ENCODE results near the gene TLE3.

Gene TLE3

DNA sequence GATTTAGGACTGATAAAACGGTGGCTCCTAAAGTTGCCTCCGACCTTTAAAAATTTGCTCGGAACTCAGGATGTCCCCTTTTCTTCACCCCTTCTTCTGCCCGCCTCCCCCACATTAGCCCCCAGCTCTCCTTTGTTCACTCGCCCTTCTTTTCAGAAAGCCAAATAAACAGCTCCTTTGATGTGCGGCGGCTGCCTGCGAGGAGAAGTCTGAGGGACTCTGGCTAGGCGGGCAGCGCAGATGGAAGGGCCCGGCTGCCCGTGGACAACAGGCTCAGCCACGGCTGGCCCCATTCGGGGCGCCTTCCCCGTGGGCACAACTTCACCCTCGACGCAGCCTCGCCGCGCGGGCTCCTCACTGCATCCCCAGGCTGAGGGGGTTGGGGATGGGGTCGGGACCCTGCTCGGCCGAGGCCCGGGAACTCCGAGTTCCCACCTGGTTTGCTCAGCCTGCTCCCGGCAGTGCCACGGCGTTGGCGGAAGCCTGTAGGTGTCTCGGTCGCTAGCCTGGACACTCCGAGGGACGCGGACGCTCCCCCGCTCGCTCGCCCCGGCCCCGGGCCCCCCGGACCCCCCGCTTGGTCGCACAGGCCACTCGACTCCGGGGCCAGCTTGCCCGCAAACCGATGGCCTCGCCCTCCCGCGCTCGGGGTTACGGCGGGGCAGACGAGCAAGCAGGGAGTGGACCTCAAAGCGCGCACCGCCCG is 897 bp upstream of the TLE3 start:
- peak in 4 of 5 experiments; percentile 11 to 36 (median 24) for DNase-seq

DNA sequence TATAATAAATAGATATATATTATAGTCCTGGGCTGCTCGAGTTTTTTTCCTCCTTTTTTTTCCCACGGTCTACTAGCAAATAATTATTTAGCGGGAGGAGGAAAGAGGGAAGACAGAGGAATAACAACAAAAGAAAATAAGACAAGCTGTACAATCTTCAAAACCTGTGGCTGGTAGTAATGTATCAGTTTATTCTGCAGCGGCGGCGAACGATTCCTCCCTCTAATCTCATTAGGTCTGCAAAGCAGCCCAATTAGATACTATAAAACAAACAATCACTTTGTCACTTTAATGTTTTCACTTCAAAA is 390 bp upstream of the TLE3 start:
- no peak for DNase-seq

- no peak for DNase-seq
These were observed 725 bp downstream of the TLE3 start for GRCh38 chr15:70097063-70097320.

GRCh38 chr15:70096215-70097062 is 1.3 kb downstream of the TLE3 start:
- peak; percentile 17 to 66 (median 45) for DNase-seq

GRCh38 chr15:70095408-70096214 is 2.1 kb downstream of the TLE3 start:
- DNase-seq, result peak in 4 of 5 experiments; percentile 17 to 29 (median 26)

DNA sequence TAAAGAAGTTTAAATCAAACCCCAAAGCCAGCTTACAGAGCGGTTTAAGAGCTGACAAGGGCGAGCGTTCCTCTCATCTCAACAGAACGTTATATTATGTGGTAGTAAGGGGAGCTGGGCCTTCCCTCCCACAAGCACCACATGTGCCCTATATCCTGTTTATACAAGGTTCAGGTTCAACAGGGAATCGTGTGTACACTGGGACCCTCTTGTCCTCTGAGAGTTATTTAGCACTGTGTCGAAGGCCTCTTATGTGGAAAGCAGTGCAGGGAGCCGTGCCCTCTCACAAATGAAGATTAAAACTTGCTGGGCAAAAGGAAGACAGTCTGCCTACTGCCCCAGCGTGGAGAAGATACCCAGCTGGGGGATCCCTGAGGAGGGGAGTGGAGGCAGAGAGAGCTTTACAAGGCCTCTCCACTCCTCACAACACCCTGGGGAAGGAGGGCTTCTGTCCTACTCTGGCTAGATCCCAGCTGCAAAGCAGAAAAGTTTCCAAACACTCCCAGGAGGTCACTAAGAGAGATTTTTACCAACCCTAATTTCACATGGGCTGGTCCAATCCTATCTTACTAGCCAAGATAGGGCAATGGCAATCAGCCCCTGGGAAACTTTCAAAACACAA is 2.9 kb downstream of the TLE3 start:
- DNase-seq, result no peak

DNA sequence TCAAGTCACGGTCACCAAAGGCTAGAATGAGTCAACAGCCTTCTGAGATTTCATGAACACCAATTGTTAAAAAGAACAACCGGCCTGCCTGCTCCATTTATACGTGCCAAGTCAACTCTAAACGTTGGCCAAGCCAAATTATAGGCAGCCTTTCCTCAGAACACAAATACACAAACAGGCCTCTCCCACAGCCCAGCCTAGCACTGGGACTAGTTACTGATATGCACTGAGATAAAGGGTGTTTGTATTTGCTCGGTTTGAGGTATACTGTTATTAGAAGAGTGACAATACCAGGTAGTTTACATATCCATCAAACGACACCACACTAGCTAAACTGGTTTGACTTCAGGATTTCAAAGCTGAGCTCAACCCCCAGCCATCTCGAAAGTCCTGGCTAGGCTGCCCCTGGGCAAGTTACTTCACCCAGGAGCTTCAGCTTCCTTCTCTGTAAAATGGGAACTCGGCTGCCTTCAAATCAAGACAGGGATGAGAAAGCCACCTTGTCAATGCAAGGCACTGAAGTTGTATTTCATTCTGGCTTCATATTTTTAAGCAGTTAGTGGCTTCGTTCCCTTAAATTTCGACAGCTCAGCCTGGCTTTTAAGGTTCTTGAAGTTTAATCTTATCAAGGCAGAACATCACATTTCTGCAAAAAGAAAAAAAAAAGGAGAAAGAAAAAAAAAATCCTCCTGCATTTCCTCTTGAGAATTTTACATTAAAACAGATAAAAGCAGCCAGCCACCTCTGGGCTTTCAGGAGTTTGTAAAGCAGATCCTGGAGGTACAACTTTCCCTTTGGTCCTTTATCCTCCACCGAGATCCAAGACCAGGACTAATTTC is 4.0 kb downstream of the TLE3 start:
- DNase-seq, result peak in 1 of 5 experiments; percentile 81

GRCh38 chr15:70093070-70093469 is 4.6 kb downstream of the TLE3 start:
- no peak for DNase-seq

DNA sequence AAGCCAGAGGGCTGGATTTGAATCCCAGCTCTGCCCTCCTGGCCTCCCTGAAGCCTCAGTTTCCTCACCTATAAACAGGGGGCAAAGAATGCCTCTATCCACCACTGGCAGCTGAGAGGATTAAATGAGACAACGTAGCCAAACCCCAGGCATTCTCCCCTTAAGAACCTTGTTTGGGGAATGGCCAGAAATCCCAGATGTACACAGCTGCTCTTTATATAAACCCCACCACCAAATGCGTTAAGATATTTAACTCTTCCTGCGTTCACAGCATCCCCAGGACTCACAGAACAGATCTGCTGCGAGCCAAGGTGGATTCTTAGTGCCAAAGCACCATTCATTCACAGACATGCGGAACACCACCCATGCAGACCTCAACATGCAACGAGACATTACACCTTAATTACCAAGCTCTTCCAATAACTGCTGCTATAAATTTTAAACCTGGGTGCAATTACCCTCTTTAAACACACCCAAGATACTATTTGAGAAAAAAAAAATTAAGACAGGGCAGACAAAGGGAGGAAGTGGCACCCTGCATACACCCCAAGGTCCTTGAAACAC is 5.2 kb downstream of the TLE3 start:
- no peak for DNase-seq

- peak in 2 of 5 experiments; percentile 21 to 96 for DNase-seq
These were observed 5.8 kb downstream of the TLE3 start for GRCh38 chr15:70091726-70092463.

- DNase-seq, result peak in 1 of 5 experiments; percentile 56
These were observed 7.1 kb downstream of the TLE3 start for GRCh38 chr15:70090436-70091296.

- DNase-seq, result no peak
These were observed 8.1 kb downstream of the TLE3 start for GRCh38 chr15:70089692-70089971.

DNA sequence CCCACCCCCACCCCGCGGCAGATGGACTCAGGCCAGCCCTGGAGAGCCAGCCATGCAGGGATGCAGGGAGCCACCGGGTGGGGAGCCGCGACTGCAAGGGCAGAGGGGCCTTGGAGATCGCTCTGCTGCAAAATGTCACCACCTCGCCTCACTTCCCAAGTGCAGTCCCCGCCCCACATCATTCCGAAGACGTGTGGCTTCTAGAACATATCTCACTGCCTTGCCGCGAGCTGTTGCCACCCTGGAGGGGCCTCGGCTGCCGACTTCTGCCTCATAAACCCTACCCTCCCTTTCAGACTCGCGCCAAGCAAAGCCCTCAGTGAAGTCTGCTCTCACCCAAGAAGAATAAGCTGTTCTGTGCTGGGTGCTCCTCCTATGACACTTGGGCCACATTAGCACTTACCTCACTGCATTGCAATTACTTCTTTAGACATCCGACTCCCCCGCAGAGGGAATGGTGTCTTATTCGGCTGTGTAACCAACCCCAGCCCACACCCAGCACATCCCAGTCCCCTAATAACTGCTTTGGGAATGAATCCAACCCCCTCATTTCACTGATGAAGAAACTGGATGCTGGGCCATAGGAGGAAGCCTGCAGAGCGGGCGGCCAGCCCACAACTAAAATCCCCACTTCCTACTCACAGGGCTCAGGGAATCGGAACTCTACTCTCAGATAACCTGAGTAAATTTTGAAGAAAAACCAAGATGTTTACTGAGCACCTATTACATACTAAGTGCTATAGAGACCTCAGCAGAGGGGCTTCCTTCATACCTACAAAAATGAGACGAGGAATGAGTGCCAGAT is 8.6 kb downstream of the TLE3 start:
- DNase-seq, result no peak

GRCh38 chr15:70088455-70088854 is 9.3 kb downstream of the TLE3 start:
- DNase-seq, result no peak

- DNase-seq, result no peak
These were observed 9.9 kb downstream of the TLE3 start for GRCh38 chr15:70087708-70088352.

DNA sequence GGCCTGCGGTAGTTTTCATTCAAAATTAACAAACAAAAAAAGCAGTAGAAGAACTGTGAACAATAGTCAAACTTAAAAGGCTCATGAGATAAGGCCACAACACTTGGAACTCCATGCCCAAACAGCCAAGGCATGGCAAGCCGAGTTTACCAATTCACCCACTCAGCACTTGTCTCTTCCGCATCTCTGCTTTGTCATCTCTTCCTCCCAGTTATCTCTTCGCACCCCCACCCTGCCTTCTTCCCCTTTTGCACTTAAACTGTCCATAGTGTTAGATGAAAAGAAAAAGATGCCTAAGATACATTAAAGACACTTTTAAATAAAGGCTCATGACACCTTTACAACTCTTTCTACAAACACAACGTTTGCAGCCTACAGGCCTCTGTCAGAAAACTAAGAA is 11.1 kb downstream of the TLE3 start:
- DNase-seq, result no peak

- DNase-seq, result peak in 1 of 5 experiments; percentile 48
These were observed 13.3 kb downstream of the TLE3 start for GRCh38 chr15:70084461-70084860.

- peak in 1 of 5 experiments; percentile 70 for DNase-seq
These were observed 13.8 kb downstream of the TLE3 start for GRCh38 chr15:70083946-70084345.

DNA sequence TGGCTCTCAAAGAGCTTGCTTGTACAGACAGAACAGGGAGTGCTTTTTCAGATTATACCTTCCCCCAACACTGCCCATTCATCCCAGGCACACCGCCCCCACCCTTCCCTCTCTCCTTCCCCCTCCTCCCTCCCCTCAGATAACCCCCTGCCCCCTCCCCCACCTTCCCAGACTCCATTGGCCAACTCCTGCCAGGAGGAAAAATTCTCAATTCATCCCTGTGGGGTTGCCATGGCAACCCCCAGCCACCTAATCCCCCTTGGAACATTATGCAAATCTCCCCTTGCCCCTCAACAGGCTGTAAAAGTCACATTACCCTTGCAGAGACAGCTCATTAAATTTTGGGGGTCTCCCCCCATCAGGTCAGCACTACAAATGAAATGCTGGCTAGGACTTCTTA is 14.3 kb downstream of the TLE3 start:
- no peak for DNase-seq
